KBM-7 (cell line): ENCODE measurements around the gene AK9.
A peak's percentile ranks its signal among the peaks of the same experiment; 100 is the strongest.
"Not testable (repeated sequence)": the region's sequence is repeated elsewhere in the genome, so short reads cannot be mapped to it uniquely, and the experiment has no call there.

Experiments used
- DNase-seq: peaks from one replicate; pipeline ENCODE4 v3.0.0-alpha.2; 2015
- in situ Hi-C: fragments of 300-500 bp; cut with MboI; formaldehyde crosslinking; loops from 2 replicates; pipeline ENCODE4 v1.14.3; 2020; ENCODE audit warnings: low sequenced_read_pairs, low pct_unique_long_range_greater_than_20kb, mixed read lengths

Gene AK9

DNA sequence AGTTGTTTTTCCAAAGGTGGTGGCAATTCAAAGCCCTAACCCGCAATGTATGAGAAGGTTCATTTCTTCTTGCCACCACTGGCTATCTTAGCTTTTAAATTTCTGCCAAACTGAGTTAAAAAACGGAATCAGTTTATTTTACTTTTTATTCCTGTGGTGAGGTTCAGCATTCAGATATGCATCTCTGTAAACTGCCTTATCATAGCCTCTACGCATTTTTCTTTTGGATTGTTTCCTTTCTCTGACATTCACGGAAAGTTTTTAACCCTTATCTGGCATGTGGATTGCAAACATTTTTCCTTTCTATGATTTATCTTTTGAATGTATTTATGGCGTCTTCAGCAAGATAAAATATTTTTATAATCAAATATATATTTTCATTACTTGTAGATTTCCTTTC lies 37.7 kb downstream of the AK9 start:
- in situ Hi-C loops, result no loop called here
- no peak for DNase-seq

DNA sequence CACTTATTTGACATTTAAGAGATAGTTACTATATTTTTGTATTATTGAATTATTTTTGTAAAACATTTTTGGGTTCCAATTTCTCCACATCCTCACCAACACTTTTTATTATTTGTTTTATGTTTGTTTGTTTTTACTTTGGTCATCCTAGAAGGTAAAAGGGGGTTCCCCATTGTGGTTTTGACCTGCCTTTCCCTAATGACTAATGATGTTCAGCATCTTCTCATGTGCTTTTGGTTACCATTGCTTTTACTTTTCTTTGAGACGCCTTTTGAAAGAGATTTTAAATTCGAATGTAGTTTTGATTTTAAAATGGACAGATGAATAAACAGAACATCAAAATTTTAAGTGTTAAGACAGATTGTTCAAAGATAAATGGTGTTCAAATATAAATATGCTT lies 46.9 kb downstream of the AK9 start:
- no peak for DNase-seq
- in situ Hi-C loops, result no loop called here

DNA sequence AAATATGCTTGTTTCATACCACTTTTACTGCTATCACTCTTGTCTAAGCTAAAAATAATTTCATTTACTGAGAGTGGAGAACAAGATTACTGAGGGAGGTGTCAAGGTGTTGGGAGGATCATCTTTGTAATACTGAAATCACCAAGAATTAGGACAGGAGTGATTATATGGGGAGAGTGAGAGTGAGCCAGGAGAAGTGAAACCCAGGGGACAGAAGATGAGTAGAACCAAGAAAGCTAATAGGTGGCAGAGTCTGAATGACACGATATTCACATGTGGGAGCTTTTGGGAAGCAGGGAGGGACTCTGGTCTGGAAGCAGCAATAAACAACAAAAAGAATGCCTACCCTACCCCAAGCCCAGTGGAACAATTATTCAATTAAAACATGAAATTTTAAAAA lies 58.6 kb downstream of the AK9 start:
- in situ Hi-C loops, result no loop called here
- no peak for DNase-seq

DNA sequence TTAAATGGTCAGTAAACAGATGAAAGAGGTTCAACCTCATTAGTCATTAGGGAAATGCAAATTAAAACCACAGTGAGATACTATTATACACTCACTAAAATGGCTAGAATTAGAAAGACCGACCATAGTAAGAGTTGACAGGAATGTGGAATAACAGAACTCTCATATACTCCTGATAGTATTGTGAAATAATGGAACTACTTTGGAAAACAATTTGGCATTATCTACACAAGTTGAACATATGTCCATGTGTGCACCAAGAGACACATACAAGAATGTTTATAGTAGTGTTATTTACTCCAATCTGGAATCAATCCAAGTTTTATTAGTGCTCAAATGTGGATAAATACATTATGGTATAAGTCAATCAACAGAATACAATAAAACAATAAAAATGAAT lies 59.6 kb downstream of the AK9 start:
- in situ Hi-C loops, result no loop called here
- no peak for DNase-seq

DNA sequence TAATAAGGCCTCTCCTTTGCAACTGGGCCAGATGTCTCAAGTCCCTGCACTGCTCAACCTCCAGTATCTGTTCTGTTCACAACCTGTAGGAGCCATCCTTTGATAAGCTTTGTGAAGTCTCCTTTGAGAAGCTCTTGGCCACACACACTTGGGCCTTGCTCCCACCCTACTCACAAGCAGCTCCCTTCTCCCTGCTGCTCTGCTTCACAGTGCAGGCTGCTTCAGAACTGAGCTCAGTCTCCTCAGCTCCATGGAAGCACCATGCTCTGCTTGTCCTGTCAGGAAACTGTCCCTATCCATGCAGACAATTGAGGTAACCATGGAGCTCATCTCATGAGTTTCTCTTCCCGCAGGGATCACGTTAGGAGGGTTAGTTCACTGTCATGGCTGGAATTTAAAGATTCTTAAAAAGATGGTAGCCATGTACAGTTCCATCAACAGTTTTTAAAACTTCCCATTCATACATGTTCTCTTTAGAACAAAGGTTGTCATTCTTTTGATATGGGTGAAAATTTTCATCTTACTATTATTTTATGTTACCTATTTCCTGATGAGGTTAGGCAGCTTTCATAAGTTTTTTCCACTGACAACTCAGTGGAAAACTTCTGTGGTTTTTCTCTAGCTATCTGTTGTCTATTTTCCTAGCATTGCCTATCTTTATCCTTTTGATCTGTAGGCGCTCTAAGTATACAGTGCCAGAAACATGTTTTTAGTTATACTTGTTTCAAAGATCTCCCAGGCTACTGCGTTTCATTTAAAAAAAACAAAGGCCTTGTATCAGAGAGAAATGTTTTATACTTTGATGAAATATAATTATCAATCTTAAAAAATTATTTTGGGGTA lies 62.6 kb downstream of the AK9 start:
- DNase-seq, result no peak
- in situ Hi-C loops, result no loop called here

DNA sequence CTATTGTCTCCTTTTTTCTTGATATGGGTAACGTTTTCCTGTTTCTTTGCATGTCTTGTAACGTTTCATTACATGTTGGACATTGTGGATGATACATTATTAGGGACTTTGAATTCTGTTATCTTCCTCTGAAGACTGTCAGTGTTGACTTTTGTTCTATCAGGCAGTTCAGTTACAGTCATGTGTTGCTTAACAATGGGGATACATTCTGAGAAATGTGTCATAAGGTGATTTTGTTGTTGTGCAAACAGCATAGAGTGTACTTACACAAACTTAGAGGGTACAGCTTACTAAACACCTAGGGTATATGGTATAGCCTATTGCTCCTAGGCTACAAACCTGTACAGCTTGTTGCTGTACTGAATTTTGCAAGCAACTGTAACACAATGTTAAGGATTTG lies 64.7 kb downstream of the AK9 start:
- no peak for DNase-seq
- in situ Hi-C loops, result no loop called here

DNA sequence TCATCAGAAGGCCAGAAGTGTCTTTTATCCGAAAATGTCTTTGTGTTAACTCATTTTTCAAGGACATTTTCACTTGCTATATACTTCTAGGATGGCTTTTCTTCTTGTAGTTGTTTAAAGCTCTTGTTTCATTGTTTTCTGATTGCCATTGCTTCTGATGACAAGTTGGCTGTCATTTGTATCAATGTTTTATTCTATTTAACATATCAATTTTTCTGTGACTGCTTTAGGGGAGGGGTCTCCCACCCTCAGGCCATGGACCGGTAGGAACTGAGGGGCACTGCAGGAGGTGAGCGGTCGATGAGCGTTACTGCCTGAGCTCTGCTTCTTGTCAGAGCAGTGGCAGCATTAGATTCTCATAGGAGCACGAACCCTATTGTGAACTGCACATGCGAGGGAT lies 65.8 kb downstream of the AK9 start:
- no peak for DNase-seq
- in situ Hi-C loops, result no loop called here

DNA sequence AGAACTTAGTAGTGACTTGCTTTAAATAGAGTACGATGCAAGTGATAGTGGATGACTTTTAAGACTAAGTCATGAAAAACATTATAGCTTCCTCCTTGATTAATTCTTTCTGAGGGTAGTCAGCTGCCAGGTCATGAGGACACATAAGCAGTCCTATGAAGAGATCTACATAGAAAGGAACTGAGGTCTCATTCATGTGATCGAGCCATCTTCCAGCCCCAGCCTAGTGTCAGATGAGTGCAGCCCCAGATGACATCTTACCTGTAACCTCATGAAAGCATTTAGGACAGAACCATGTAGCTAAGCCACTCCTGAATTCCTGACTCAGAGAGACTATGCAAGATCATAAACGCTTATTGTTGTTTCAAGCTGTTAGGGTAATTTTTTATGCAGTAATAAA lies 67.7 kb downstream of the AK9 start:
- no peak for DNase-seq

DNA sequence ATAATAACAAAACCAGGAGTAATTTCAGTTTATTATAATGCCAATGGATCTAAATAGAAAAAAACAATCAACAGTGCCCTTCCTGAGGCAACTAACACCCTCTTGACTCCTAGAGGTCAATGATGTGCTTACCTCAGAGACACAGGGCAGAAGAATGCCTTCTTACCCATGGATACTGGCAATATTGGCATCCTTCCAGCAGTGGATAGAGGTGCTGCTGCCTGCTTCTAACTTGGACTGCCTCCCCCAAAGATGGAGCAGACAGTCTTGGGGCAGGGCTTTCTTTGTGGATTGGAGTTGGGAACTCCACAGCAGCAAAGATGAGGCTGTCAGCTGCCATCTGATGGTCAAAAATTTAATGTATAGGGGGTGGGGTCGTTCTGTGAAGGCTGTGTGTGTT lies 78.7 kb downstream of the AK9 start:
- in situ Hi-C loops, result no loop called here
- no peak for DNase-seq

More for the DNA sequence above, 67.7 kb downstream of the AK9 start:
- in situ Hi-C loops, result no loop called here

DNA sequence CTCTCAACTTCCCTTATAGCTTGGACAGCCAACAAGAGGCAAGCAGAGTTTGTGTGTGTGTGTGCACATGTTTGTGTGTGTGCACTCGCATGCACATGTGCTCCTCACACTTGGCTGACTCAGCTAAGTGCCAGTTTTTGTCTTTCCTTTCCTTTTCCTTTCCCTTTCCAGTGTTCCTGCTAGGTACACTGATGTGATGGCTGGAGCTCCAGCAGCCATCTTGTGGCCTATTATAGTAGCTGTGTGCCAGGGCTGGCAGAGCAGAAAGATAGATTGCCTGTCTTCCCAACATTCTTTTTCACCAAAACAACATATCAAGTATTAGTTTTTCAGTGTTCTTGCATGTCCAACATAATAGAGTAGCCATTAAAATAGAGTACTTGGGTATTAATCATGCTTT lies 79.5 kb downstream of the AK9 start:
- no peak for DNase-seq
- in situ Hi-C loops, result no loop called here

DNA sequence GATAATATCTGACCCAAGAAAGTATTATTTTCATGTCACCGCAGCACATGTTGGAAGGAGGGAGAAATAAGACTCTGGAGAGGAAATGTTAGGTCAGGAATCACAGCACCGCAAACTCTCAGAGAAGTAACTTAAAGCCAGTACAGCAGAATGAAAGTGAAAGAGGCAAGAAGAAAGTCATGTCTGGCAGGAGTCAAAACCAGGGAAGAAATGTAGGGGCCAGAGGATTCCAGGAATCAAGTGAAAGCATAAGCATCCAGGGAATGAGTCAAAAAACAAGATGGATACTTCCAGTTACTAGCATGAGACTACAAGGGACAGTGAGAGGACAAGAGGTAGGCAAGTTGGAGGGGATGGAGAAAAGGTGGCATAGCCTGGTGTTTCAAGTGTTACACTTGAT lies 80.4 kb downstream of the AK9 start:
- DNase-seq, result no peak
- in situ Hi-C loops, result no loop called here

DNA sequence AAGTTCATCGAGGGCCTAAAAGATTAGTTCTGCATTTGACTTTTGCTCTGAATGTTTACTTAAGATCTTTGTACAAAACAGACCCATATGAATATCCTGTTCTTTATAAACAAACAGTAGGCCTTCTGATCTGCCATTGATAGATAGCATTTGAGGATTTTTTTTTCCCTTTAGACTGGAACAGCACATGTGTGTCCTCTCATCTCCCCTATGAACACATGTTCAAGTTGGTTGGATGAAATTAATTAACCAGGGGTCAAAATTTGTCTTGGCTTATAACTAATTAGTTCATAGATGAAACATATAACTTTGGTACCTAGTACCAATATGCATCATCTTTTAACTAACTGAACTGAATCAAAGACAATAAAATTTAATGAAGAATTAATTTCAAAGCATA lies 81.3 kb downstream of the AK9 start:
- DNase-seq, result no peak
- in situ Hi-C loops, result no loop called here

DNA sequence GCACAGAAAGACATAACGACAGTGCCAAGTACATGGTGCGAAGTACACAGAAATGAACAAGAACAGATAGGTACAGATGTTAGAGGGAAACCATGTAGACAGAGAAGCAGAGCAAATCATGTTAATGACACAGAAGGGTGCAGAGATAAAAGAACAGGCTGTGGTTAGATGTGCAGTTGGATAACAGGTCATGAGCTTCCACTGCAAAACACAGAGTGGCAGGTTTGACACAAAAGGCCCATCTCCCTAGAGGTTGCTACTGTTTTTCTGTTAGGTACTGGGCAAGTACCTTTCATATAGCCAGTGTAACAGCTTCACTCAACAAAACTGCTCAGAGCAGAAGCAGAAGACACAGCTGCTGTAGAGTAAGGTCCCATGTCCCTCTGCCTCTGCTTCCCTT lies 84.6 kb downstream of the AK9 start:
- DNase-seq, result no peak
- in situ Hi-C loops, result no loop called here

DNA sequence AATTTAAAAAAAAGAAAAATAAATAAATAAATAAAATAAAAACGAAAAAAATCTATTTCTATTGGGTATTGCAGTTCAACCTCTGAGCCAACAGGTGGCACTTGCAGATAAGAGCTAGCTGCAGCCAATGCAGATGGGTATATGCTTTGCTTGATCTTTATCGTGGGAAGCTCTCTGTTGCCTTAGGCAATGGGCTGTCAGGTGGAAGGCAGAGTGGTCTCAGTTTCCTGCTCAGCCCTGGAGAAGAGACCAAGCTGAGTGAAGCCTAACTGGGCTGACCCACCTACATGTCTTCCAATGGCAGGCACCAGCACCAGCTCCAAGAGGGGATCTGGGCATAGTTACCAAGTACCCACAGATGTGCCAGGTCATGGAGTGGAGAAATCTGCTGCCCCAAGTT lies 95.0 kb downstream of the AK9 start:
- peak; percentile 24 for DNase-seq
- in situ Hi-C loops, result no loop called here

DNA sequence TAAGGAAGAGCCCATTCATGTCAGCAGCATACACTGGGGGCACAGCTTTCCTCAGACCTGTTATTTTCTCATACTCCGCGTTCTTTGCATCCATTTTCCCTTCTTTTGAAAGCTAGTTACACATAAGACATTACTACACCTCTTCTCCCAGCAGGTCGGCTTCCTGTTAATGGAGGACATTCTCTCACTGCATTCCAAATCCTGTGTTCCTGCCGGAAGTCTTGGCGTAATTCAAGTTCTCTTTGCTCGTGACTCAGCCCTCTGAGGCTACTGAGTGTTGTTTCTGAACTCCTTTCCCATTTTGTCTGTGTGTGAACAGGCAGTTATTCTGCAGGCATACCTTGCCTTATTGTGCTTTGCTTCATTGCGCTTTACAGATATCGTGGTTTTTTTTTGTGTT lies 110.5 kb downstream of the AK9 start:
- DNase-seq, result no peak
- in situ Hi-C loops, result no loop called here

DNA sequence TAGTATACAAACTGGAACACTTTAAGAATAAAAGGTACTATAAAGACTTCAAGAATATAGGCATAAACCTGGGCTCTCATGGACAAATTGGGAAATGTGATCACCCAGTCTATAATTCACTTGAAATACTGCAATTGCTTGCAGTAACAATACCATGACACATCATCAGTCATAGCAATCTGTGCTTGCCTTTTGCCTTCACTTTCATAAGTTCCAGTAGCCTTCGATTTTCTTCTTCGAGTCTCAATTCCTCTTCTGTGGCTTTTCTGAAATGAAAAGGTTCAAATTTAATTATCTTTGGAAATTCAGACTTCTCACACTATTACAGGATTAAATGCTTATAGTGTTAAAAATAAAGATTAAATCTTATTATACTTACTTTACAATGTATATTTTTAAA lies 111.6 kb downstream of the AK9 start:
- DNase-seq, result no peak
- in situ Hi-C loops, result no loop called here

DNA sequence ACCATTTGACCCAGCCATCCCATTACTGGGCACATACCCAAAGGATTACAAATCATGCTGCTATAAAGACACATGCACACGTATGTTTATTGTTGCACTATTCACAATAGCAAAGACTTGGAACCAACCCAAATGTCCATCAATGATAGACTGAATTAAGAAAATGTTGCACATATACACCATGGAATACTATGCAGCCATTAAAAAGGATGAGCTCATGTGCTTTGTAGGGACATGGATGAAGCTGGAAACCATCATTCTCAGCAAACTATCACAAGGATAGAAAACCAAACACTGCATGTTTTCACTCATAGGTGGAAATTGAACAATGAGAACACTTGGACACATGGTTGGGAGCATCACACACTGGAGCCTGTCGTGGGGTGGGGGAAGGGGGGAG lies 121.1 kb downstream of the AK9 start:
- in situ Hi-C loops, DNase-seq: not testable (repeated sequence)

DNA sequence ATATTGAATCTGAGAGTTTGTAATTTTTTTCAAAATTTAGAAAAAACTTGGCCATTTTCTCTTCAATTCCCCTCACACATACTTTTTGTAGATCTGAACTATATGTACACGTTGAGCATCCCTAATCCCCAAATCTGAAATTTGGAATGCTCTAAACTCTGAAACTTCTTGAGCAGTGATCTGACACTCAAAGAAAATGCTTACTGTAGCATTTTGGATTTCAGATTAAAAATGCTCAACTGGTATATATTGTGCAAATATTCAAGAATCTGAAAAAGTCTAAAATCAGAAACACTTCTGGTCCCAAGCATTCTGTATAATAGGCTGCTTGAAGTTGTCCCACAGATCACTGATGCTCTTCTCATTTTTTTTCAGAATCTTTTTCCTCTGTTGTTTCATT lies 129.2 kb downstream of the AK9 start:
- DNase-seq, result no peak
- in situ Hi-C loops, result no loop called here

DNA sequence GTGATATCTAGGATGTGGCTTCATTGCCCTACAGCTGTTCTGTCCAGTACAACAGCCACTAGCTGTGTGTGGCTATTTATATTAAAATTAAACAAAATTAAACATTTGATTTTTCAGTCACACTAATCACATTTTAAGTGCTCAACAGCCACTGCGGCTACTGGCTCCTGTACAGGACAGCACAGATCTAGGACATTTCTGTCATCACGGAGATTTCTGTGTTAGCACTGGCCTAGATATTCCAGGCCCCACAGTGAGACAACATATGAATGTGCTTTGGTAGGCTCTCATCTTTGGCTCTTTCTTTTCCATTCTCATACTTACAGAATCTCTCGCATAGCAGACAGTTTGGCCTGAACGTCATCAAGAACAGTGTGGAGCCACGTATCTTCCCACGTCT lies 159.6 kb downstream of the AK9 start:
- in situ Hi-C loops, result loop anchor here (25.0 kb wide), 1 partner anchor 506 kb away; no protein-coding TSS in a partner anchor
- DNase-seq, result no peak

DNA sequence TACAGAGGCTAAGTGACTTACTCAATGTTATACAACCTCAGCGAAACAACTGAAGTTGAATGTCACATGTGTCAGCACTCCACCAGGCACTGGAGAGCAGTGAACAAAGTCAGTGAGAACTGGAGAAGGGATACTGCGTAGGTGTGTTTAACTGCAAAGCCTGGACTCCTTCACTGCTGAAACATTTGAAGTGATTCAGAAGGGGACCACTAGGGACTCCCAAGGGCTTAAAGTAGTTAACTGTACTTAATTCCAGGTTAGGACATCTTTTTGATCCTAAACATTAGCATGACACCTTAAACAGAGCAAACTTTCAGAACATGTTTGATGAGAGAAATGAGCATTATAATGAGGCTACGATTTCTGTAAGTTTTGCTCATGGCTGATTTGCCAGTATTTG lies 163.0 kb downstream of the AK9 start:
- no peak for DNase-seq
- in situ Hi-C loops, result loop anchor here (25.0 kb wide), 1 partner anchor 509 kb away; no protein-coding TSS in a partner anchor

DNA sequence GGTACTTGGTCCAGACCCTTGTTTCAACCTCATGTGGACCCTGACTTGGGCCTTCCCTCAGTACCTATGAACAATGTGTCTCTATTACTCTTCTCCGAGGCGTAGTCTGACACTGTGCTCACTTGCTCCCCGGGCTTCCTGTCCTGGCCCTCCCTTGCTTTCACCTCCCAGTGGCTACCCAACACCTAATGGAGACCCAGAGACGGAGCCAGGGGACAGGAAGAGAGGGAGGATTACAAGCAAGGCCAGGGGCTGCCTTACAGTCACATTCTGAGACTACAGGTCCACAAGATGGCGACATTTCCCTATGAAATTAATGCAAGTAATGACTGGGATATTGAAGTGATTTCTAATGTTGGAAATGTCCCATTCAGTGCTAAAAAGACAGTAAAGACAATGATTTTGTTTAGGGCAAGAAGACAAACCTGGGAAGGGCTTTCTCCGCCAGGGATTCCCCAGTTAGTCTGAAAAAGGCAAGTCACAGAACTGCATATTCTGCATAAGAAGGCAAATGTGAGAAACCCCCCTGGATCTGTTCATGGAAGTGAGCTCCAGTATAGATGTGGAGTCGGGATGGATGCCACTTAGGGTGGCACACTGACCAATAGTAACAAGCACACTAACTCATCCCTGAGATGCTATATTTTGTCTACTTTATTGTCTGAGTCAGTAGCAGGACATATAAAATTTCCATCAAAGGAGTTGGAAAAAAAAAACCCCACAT lies 163.9 kb downstream of the AK9 start:
- in situ Hi-C loops, result loop anchor here (25.0 kb wide), 1 partner anchor 510 kb away; no protein-coding TSS in a partner anchor
- DNase-seq, result peak; percentile 71
